Hypothalamus (tissue), 51 donors: Measurements from ENCODE around the gene RAMP1.
A peak's percentile ranks its signal among the peaks of the same experiment; 100 is the strongest.
"Not testable (repeated sequence)": the region's sequence is repeated elsewhere in the genome, so short reads cannot be mapped to it uniquely, and the experiment has no call there.

Source experiments
- DNase-seq, 51 donors: peaks; one replicate each; lab custom pipeline; 2025; lab: John Stamatoyannopoulos, UW

RAMP1 gene

DNA sequence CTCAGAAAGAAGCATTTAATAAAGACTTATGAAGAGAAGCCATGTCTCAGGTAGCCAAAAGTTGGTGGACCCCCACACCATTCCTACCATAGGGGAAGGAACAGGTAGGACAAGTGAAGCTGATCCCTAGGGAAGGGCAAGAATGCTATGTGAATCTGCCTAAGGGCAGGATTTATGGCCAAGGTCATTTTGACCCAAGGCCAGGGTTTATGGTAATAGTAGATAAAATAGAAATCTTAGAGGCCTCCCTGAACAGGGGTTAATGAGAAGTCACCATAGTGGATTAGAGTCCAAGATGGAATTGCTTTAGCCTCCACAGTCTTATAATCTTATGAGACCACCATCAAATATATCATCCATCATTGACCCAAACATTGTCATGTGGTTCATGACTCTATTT, 81.4 kb downstream of the RAMP1 start:
- DNase-seq: no peak

DNA sequence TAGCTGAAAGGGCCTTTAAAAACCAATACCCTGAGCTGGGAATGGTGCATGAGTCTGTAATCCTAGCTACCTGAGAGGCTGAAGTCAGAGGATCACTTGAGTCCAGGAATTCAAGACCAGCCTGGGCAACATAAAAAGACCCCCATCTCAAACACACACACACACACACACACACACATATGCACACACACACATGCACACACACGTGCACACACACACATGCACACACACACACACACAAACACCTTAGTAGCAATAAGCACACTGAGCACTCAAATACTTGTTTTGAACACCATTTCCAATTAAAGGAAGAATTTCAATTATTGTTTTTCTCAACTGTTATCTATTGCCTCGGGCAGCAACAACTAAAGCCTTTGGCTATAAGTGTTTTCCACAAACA, 81.8 kb downstream of the RAMP1 start:
- DNase-seq: no peak

DNA sequence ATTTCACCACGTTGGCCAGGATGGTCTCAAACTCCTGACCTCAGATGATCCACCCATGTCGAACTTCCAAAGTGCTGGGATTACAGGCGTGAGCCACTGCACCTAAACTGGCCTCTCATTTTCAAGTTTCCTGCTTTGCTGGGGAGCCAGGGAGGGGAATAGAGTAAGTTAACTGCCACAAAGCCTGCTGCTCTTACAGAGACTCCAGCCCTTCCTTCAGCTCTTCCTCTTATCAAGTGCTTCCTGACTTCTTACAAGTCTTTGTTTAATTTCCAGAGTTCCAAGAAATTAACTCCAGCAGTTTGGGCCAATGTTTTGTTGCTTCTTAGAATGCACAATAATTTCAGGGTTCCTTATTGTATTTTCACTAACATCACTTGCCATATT, 83.1 kb downstream of the RAMP1 start:
- DNase-seq: no peak

DNA sequence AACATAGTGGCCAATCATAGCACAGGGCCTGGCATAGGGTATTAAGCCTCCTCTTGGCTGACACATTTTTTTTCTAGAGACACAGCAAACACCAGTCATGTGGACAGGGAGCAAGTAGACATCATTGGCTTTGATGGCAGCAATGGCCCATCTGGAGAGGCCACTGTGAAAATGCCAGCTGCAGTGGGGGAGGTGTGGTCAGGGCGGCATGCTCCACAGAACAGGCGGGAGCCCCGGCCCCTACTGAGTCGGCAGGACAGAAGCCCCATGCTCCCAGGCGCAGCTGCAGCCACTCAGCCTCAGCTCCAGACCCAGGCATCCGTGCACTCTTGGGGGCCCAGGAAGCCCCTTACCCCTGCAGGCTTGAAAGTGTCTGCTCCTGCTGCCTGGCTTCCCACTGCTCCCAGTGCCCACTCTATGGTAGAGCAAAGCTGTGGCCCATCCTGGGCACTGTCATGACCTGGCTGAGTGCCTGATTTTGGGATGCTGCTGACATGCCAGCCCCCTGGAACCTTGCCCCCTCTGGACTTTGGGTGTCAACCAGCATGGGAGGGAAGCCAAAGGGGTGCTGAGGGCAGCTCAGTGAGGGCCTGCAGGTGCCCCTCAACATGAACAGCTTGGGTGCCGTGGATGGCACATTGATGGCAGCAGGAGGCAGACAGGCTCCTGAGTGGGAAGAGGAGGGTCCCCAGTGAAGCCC, 84.1 kb downstream of the RAMP1 start:
- DNase-seq: peak in 18 of 51 donors; percentile 9 to 66 (median 38)

DNA sequence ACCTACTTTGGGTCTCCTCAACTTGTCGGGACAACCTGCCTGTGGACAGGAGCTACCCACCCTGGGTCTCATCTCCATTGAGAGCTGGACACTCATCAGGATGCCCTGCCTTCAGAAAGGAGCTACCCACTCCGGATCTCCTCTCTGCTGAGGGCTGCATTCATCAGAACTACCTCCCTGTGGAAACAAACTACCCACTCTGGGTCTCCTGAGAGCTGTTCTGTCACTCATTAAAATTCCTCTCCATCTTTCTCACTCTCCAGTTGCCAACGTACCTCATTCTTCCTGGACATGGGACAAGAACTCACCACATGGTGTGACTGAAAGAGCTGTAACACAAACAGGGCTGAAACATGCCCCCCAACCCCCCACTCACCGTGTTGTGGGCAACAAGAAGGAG, 84.9 kb downstream of the RAMP1 start:
- no peak for DNase-seq

DNA sequence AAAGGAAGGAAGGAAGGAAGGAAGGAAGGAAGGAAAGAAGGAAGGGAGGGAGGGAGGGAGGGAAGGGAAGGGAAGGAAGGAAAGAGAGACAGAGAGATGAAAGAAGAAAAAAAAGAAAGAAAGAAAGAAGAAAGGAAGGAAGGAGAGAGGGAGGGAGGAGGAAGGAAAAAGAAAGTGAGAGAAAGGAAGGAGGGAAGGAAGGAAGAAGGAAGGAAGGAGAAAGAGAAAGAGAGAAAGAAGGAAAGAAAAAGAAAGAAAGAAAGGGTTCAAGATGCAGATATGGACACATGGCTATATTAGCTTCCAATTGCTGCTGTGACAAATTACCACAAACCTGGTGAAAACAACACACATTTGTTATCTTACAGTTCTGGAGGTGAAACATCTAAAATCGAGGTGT, 87.0 kb downstream of the RAMP1 start:
- DNase-seq: no peak

DNA sequence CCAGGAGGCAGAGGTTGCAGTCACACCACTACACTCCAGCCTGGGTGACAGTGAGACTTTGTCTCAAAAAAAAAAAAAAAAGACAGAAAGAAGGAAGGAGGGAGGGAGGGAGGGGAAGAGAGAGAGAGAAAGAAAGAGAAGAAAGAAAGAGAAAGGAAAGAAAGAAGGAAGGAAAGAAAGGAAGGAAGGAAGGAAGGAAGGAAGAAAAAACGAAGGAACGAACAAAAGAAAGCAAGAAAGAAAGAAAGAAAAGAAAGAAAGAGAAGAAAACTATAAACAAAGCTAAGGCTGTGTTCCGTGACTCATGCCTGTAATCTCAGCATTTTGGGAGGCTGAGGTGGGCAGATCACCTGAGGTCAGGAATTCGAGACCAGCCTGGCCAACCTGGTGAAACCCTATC, 91.9 kb downstream of the RAMP1 start:
- DNase-seq: not testable (repeated sequence)

DNA sequence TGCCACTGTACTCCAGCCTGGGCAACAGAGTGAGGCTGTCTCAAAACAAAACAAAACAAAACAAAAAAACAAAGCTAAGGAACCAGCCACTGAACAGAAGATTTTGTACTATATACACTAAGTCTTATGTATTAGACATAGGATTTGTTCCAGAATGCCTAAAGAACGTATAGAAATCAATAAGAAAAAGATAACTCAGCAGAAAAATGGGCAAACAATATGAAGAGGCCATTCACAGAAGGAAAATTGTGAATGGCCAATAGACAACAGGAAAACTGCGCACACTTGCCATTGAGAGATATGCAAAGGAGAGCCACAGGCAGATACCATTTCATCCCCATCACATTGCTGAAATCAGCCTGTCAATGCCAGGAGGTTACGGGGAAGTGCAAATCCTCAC, 92.5 kb downstream of the RAMP1 start:
- DNase-seq: no peak

DNA sequence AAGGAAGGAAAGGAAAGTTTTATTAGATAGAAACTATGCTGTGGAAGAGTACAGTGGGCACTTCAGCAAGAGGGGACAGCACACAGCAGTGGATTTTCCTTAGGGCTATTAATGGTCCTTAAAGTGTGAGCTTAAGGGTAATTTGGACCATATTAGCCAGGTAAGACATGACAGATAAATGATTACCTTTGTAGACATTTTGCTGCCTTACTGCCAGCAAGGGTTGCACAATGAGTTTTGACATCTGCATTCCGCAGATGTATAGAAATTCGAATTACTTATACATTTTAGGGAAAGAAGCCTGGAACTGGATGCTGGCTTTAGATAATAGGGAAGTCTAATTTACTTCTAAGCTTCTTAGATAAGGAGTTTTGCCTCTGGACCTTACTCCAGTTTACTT, 93.4 kb downstream of the RAMP1 start:
- no peak for DNase-seq

DNA sequence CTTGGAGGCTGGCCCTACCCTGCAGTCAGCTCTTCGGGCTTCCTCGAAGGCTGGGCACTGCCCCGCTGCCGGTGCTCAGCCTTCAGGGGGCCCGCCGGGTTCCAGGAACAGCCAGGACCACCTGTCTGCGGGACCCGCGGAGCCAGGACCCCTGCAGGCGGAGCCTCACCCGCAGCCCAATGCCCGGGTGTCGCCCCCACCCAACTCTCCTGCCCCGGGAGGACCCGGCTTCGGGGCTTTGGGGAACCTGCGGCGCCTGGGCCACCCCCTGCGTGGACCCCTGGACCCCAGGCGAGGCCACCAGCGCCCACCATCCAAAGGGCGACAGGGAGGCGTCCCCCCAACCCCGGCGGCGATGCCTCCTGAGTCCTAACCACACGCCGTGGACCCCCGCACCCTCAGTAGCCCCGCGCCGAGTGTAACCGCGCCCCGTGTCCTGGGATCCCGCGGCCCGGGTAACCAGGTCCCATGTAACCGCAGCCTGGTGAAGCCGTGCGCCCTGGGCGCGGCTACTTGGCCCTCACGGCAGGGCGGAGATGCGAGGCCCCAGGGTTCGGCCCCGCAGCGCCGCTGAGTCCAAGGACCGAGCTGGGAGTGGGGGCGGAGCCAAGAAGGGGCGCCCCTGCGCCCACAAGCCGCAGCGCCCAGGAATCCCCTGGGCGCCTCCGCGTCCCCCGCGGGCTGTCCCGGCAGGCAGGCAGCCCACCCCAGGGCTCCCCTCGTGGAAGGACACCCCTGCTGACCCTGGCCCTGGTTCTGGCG, 96.4 kb downstream of the RAMP1 start:
- no peak for DNase-seq

DNA sequence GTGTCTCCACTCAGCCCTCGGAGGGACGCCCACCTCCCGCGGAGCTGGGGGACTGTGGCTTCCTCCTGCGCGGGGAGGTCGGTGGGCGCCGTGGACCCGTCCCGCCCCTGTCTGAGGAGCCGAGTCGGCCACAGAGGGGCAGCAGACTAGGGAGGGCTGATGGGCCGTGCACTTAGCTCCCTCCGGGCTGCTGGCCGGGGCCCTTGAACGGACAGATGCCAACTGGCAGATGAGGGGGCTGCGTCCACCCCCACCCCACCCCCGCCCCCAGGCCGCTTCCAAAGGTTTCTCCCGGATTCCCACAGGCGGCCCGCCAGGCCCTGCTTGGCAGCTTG, 96.9 kb downstream of the RAMP1 start:
- no peak for DNase-seq

DNA sequence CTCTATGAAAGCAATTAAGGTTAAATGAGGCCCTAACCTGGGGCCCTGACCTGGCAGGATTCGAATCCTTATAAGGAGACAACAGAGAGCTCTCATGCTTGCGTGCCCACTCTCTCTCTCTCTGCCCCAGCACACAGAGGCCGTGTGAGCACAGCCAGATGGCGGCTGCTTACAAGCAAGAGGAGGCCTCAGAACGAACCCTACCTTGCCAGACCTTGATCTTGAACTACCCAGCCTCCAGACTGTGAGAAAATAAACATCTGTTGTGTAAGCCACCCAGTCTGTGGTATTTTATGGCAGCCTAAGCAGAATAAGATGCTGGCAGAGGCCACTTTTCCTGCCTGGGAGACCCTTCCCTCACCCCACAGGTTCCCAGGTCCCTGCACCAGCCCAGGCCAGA, 102.2 kb downstream of the RAMP1 start:
- DNase-seq: no peak
